Measurements from ENCODE around the gene RPS27A.
A peak's percentile ranks its signal among the peaks of the same experiment; 100 is the strongest.
"Not testable (repeated sequence)": the region's sequence is repeated elsewhere in the genome, so short reads cannot be mapped to it uniquely, and the experiment has no call there.

The RPS27A gene

DNA sequence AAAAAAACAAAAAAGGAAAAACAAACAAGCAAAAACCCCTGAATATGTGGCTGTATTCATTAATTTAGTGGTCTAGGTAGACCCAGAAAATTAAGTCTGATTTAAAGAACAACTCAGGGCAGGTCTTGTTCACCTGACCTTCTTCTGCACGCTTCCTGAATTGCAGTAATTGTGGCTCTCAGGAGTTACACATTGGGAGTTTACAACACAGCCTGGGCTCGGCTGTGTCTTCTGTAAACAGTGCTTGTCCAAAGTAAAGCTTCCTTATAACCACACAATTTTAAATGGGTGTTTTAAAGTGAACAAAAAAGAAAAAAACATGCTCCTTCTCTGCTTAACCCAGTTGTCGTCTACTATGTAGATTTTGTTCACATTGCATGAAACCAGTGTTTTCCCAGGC lies 44.8 kb downstream of the RPS27A start:
- no peak overlapping the region for H3K27ac ChIP-seq (ENCODE audit: low read depth, low read length)
- H3K4me1 ChIP-seq (ENCODE audit: control insufficient read depth, insufficient read depth, low read length, unreplicated experiment), result no peaks in the 10 kb centered on the region
- H3K27me3 ChIP-seq (ENCODE audit: insufficient read depth, low read length), result no peaks in the 10 kb centered on the region
- no peaks in the 10 kb centered on the region for H3K36me3 ChIP-seq (ENCODE audit: insufficient read depth, low read length)
- H3K4me3 ChIP-seq (ENCODE audit: low read depth, low read length), result no peak overlapping the region
- H2AFZ ChIP-seq (ENCODE audit: low read length, unreplicated experiment), result no peak overlapping the region
- H3K79me2 ChIP-seq (ENCODE audit: control insufficient read depth, insufficient read depth, low read length, unreplicated experiment), result no peaks in the 10 kb centered on the region

DNA sequence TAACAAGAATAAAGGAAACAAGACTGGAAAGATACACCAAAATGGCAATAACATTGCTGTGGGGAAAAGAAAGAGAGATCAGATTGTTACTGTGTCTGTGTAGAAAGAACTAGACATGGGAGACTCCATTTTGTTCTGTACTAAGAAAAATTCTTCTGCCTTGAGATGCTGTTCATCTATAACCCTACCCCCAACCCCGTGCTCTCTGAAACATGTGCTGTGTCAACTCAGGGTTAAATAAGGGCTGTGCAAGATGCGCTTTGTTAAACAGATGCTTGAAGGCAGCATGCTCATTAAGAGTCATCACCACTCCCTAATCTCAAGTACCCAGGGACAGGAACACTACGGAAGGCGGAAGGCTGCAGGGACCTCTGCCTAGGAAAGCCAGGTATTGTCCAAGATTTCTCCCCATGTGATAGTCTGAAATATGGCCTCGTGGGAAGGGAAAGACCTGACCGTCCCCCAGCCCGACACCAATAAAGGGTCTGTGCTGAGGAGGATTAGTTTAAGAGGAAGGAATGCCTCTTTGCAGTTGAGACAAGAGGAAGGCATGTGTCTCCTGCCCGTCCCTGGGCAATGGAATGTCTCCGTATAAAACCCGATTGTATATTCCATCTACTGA lies 46.8 kb downstream of the RPS27A start:
- not testable (repeated sequence) for H3K79me2 ChIP-seq (ENCODE audit: control insufficient read depth, insufficient read depth, low read length, unreplicated experiment); H3K4me3 ChIP-seq (ENCODE audit: low read depth, low read length); H3K27ac ChIP-seq (ENCODE audit: low read depth, low read length)

DNA sequence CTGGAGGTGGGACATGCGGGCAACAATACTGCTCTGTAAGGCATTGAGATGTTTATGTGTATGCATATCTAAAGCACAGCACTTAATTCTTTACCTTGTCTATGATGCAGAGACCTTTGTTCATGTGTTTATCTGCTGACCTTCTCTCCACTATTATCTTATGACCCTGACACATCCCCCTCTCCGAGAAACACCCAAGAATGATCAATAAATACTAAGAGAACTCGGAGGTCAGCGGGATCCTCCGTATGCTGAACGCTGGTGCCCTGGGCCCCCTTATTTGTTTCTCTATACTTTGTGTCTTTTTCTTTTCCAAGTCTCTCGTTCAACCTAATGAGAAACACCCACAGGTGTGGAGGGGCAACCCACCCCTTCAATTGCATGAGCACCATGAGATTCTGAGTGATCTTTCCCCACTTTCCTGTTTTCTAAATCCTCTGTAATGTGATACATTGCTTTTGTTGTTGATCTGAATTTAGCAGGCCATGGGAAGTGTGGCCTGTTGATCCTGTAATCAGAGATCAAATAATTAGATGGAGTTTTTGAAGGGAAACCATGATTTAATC lies 47.5 kb downstream of the RPS27A start:
- not testable (repeated sequence) for H3K27ac ChIP-seq (ENCODE audit: low read depth, low read length); H2AFZ ChIP-seq (ENCODE audit: low read length, unreplicated experiment)

More for the DNA sequence above, 46.8 kb downstream of the RPS27A start:
- H3K36me3 ChIP-seq (ENCODE audit: insufficient read depth, low read length); H3K27me3 ChIP-seq (ENCODE audit: insufficient read depth, low read length); H2AFZ ChIP-seq (ENCODE audit: low read length, unreplicated experiment); H3K4me1 ChIP-seq (ENCODE audit: control insufficient read depth, insufficient read depth, low read length, unreplicated experiment): not testable (repeated sequence)

DNA sequence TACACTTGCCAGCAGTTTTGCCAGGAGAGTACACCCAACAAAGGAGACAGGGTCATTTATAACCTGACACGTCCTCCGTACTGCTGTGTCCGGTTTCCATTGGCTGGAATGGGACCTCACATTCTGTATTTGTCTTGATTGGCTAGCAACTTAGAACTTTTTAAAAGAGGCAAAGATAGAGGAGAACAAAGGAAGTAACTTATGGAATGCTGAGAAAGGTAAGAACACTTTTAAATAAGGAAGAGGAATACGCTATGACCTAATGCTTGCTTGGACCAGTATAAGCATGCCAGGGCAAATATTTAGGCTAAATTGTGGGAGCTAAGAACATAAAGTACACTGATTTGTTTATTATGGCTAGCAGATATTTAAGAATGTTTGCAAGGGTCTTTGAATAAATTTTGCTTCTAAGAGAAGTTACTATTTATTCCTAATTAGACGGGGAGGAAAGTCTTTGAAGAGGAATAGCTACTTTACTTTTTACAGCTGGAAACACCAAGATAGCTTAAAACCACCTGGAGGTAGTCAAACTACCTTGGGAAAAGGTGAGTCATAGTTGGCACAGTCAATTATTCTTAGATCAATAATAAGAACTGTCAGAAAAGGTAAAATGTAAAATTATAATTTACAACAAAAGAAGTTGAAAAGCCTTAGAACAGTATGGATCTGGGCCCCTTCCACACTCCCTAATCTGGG lies 48.5 kb downstream of the RPS27A start:
- H3K27me3 ChIP-seq (ENCODE audit: insufficient read depth, low read length); H3K36me3 ChIP-seq (ENCODE audit: insufficient read depth, low read length); H2AFZ ChIP-seq (ENCODE audit: low read length, unreplicated experiment); H3K27ac ChIP-seq (ENCODE audit: low read depth, low read length); H3K4me1 ChIP-seq (ENCODE audit: control insufficient read depth, insufficient read depth, low read length, unreplicated experiment); H3K79me2 ChIP-seq (ENCODE audit: control insufficient read depth, insufficient read depth, low read length, unreplicated experiment); H3K4me3 ChIP-seq (ENCODE audit: low read depth, low read length): not testable (repeated sequence)

More for the DNA sequence above, 47.5 kb downstream of the RPS27A start:
- H3K79me2 ChIP-seq (ENCODE audit: control insufficient read depth, insufficient read depth, low read length, unreplicated experiment); H3K36me3 ChIP-seq (ENCODE audit: insufficient read depth, low read length); H3K4me1 ChIP-seq (ENCODE audit: control insufficient read depth, insufficient read depth, low read length, unreplicated experiment); H3K4me3 ChIP-seq (ENCODE audit: low read depth, low read length); H3K27me3 ChIP-seq (ENCODE audit: insufficient read depth, low read length): not testable (repeated sequence)

DNA sequence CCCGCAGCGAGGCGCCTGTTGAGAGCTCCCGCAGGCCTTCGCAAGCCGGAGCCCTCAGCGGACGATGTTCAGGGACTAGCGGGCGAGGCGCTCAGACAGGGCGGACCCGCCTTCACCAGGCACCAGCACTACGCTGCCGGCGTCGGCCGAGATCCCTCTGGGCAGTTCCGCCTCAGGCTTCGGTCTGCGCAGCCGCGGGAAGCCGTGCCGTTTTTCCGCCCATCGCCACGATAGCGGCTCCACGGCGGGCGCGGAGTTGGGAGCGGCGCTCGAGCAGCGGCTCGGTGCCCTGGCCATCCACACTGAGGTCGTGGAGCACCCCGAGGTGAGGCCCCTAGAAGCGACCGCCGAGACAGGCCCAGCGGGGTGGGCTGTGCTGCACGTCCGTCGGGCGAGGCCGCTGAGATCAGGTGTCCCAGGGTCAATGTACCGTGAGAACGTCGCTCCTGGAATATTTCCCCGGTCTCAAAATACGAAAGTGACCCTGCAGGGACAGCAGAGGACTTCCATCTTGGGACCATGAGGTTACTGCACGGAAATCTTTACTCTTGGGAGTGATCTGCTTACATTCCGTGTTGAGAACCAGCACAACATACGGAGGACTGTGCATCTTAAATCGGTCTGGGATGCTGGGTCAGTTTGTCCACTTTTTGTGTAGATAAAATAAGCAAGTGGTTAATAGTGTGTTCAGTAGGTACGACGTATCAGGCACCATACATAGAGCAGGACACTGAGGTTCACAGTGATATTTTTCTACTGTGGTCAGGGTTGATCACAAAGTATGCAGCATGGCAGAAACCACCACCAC lies 49.8 kb downstream of the RPS27A start:
- Histone ChIP-seq H3K27ac (ENCODE audit: low read depth, low read length) (peak overlapping the region; percentile 54), H3K79me2 (ENCODE audit: control insufficient read depth, insufficient read depth, low read length, unreplicated experiment) (peaks cover 3% of the 10 kb centered on the region), H3K27me3 (ENCODE audit: insufficient read depth, low read length) (no peaks in the 10 kb centered on the region), H3K36me3 (ENCODE audit: insufficient read depth, low read length) (no peaks in the 10 kb centered on the region), H3K4me1 (ENCODE audit: control insufficient read depth, insufficient read depth, low read length, unreplicated experiment) (no peaks in the 10 kb centered on the region), H2AFZ (ENCODE audit: low read length, unreplicated experiment) (peak overlapping the region; percentile 83), H3K4me3 (ENCODE audit: low read depth, low read length) (peak overlapping the region; percentile 82)

DNA sequence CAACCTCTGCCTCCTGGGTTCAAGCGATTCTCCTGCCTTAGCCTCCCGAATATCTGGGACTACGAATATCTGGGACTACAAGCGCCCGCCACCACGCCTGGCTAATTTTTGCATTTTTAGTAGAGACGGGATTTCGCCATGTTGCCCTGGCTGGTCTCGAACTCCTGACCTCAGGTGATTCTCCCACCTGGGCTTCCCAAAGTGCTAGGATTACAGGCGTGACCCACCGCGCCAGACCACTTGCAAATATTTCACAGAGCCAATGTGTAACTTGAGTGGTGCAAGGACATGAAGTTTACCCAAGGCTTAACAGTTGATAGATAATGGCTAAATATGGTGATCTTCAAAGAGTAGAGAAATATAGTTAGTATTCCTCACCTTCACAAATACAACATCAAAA lies 50.6 kb downstream of the RPS27A start:
- Histone ChIP-seq H3K27me3 (ENCODE audit: insufficient read depth, low read length) (no peaks in the 10 kb centered on the region), H3K27ac (ENCODE audit: low read depth, low read length) (no peak overlapping the region), H2AFZ (ENCODE audit: low read length, unreplicated experiment) (no peak overlapping the region), H3K79me2 (ENCODE audit: control insufficient read depth, insufficient read depth, low read length, unreplicated experiment) (peaks cover 3% of the 10 kb centered on the region), H3K4me3 (ENCODE audit: low read depth, low read length) (peak overlapping the region; percentile 82; the same call in 1 of the 2 replicates), H3K36me3 (ENCODE audit: insufficient read depth, low read length) (no peaks in the 10 kb centered on the region), H3K4me1 (ENCODE audit: control insufficient read depth, insufficient read depth, low read length, unreplicated experiment) (no peaks in the 10 kb centered on the region)
